WI38 (cell line): ENCODE results near the gene SMPD3.

Experiments
- H3K4me3 ChIP-seq: 2 replicates; pipeline ENCODE4 v1.5.1; 2011; ENCODE audit warnings: low read depth, mild to moderate bottlenecking, control low read depth, low read length
- TF ChIP-seq, protein P1 (sequence below): IDR thresholded peaks from 2 replicates; pipeline ENCODE4 v1.5.1; 2012; ENCODE audit warnings: low read depth, mild to moderate bottlenecking, control low read depth, low read length

Gene SMPD3

DNA sequence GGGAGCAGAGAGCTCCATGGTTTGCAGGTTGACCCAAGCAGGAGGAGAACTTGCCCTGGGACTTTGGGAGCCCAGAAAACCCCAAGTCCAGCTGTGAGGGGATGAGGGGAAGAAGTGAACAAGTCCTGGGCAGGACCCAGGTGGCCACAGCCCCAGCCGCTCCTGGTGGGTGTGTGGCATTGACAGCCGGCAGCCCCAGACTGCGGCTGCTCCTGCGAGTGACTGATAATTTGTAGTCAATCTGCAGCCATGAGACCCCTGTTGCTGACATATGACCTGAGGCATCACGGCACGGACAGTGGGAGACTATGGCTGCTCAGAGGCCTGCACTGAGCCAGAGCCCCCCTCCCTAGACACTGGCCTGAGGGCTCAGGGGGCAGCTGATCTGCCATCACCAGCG is 71.1 kb downstream of the SMPD3 start:
- H3K4me3 ChIP-seq = no peak overlapping the region
- TF ChIP-seq, protein P1, sequence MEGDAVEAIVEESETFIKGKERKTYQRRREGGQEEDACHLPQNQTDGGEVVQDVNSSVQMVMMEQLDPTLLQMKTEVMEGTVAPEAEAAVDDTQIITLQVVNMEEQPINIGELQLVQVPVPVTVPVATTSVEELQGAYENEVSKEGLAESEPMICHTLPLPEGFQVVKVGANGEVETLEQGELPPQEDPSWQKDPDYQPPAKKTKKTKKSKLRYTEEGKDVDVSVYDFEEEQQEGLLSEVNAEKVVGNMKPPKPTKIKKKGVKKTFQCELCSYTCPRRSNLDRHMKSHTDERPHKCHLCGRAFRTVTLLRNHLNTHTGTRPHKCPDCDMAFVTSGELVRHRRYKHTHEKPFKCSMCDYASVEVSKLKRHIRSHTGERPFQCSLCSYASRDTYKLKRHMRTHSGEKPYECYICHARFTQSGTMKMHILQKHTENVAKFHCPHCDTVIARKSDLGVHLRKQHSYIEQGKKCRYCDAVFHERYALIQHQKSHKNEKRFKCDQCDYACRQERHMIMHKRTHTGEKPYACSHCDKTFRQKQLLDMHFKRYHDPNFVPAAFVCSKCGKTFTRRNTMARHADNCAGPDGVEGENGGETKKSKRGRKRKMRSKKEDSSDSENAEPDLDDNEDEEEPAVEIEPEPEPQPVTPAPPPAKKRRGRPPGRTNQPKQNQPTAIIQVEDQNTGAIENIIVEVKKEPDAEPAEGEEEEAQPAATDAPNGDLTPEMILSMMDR = no peak

DNA sequence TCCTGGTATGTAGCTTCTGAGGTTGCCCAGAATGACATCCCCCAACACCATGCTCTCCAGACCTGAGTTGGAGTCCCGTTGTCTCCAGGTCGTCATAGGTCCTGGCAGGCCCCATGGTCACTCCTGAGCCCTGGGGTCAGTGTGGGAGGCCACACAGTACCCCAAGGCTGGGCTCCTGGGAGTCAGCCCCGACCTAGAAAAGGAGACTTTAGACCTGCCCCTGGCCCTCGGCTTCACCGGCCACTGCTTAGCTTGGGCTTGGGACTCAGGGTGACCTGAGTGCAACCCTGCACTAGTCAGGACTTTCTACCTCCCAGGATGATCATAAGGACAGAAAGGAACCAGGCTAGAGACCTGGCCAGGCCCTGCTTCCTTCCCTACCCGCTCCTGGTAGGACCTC is 71.7 kb downstream of the SMPD3 start:
- no peak overlapping the region for H3K4me3 ChIP-seq
- TF ChIP-seq, protein P1 = no peak

DNA sequence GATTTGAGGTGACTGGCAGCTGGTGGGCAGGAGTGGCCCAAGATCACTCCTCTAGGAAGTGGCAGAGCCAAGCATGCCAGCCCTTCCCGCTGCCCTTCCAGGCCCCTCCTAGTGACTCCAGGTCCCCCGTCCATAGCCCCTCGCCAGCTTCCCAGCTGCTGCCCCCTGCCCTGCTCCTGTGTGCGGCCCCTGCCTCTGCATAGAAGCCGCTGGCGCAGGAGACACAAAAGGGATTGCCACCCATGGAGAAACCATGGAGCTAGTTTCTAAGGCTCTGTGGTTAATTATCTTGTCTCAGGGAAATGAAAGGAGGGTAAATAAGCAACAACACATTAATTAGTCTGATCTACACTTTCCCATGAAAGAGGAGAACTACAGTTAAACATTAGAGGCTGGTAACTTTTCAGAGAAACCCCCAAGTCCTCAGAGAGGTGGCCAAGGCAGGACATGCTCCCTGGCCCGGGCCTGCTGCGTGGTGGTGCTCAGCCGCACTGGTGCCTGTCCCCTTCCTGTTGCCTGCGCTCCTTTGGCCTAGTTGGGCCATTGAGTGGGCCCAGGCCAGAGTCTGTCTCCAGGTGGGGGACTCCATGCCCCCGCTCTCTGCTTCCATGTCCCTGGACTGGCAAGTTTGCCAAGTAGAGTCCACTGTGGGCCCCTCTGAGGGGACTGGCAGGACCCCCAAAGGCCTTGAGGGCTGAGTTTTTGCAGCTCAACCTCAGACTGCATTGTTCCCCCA is 72.3 kb downstream of the SMPD3 start:
- H3K4me3 ChIP-seq = no peak overlapping the region
- TF ChIP-seq, protein P1 = no peak

DNA sequence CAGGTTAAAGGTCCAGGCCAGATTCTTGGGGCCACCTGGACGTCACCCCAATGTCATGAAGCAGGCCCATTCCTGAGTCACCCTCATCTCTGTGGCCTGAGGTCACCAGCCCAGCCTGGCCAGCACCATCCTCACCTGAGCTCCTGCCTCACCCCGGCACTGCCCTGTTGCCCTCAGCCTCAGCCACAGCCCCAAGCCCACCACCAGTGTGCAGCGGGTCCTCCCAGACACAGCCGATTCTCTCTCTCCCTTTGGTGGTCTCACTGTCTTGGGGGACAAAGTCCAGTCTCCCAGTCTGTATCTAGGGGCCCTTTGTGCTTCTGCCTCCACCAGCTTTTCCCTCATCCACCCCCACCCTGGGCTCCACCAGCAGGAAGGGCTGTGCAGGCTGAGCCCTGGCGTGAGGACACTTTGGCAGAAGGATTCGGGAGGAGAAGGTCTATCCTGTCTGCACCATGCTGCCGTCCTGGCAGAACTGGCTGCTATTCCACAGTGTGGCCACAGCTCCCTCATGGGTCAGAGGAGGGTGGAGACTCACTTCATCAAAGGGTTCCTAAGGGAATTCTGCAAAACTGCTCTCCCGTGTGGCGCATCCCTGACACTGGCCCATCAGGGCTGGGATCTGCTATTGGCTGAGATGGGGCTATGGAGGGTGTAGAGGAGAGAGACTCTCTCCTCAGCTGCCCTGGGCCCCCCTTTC is 73.2 kb downstream of the SMPD3 start:
- TF ChIP-seq, protein P1 = no peak
- H3K4me3 ChIP-seq = no peak overlapping the region

DNA sequence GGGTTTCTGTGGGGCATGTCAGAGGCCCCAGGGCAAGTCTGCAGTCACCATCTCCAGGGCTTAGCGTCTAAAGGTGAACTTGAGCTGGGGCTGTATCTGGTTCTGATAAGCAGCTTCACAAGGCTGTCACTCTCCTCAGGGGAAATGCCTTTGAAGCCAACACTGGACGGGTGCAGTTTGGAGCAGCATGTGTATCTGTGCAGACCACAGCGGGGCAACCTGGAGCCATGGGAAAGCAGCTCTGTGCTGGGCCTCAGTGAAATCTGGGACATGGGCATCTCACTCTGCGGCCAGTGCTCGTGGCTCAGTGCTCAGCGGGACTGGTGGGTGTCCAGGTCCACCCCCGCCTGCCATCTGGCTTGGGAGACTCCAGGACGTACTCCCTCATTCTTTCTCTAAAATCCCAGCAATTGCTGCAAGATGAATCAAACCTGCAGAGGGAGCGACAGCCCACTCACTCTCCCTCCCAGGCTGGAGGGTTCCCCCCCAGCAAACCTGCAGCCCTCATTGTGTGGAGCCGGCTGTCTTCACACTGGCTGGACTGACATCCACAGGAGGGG is 74.0 kb downstream of the SMPD3 start:
- H3K4me3 ChIP-seq = no peak overlapping the region
- TF ChIP-seq, protein P1 = no peak

DNA sequence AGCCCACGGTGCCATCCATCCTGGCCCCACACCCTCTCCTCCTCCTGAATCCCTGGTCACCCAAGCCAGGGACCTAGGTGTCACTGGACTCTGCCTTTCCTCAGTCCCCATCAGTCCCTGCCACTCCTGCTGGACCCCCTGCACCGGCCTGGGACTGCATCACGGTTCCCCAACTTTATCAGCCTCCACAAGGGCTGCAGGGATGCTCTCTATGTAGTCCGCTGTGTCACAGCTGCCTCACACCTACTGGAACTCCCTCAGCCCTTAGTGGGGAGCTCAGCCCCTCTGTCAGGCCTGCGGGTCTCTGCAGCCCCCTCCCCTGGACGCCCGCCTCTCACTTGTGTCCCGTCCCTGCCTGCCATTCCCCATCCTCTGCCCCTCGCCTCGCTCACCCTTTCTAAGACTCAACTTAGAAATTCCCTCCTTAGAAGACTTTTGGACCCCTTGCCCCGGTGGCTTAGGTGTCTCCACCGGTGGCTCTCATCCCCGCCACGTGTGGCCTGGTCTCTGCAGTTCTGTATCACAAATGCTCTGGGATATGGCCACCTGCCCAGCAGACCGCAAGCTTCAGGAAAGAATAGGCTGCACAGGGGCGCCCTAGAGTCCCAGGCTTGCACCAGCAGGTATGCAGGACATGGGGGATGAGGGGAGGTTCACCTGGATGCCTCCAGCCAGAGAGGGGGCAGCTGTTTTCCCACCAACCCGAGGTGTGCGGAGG is 74.6 kb downstream of the SMPD3 start:
- no peak overlapping the region for H3K4me3 ChIP-seq
- TF ChIP-seq, protein P1 = no peak
